RWPE1 (cell line): Measurements from ENCODE around the gene PRKCZ.

Experiments used
- CTCF ChIA-PET: fragments of 350-600 bp; sonication (Branson Sonifier 250); formaldehyde crosslinking; extraction: SDS; loops from one replicate; lab custom pipeline; 2021; lab: Yijun Ruan, JAX
- POLR2A ChIA-PET: fragments of 400-600 bp; formaldehyde crosslinking; extraction: SDS; loops from one replicate; lab custom pipeline; 2020; ENCODE audit warnings: antibody characterized with exemption; ENCODE audit not compliant: low non-redundant PET; lab: Yijun Ruan, JAX
- DNase-seq: peaks from one replicate; pipeline ENCODE4 v3.0.0; 2012; ENCODE audit warnings: low spot score
- H3K27ac ChIP-seq: fragments of 450-650 bp; 2 replicates; pipeline ENCODE4 v1.5.1; 2017
- CTCF ChIP-seq: fragments of 450-650 bp; conservative IDR thresholded peaks from 2 replicates; pipeline ENCODE4 v1.5.1; 2017; ENCODE audit warnings: low read depth, mild to moderate bottlenecking

The PRKCZ gene

GRCh38 chr1:2059290-2059953 lies 9.2 kb downstream of the PRKCZ start:
- CTCF ChIA-PET: no interaction called here
- POLR2A ChIA-PET: no interaction called here
- DNase-seq: no peak
- no peak overlapping the region for H3K27ac ChIP-seq
- TF ChIP-seq CTCF: no peak

GRCh38 chr1:2060072-2060471 lies 9.9 kb downstream of the PRKCZ start:
- ChIA-PET CTCF (no interaction called here), POLR2A (no interaction called here)
- TF ChIP-seq CTCF: no peak
- H3K27ac ChIP-seq: no peak overlapping the region
- no peak for DNase-seq

- POLR2A ChIA-PET: no interaction called here
- no peak for TF ChIP-seq CTCF
- CTCF ChIA-PET: no interaction called here
- DNase-seq: no peak
- no peak overlapping the region for H3K27ac ChIP-seq
Measured at GRCh38 chr1:2060535-2060934, 10.3 kb downstream of the PRKCZ start.

GRCh38 chr1:2061065-2061778 lies 11.0 kb downstream of the PRKCZ start:
- POLR2A ChIA-PET: no interaction called here

GRCh38 chr1:2065699-2066098 lies 15.5 kb downstream of the PRKCZ start:
- no peak overlapping the region for H3K27ac ChIP-seq
- ChIA-PET CTCF (no interaction called here), POLR2A (no interaction called here)
- TF ChIP-seq CTCF: no peak
- DNase-seq: no peak

More at GRCh38 chr1:2061065-2061778, 11.0 kb downstream of the PRKCZ start:
- CTCF ChIA-PET: no interaction called here
- TF ChIP-seq CTCF: no peak
- DNase-seq: no peak
- no peak overlapping the region for H3K27ac ChIP-seq

GRCh38 chr1:2067393-2067792 lies 17.2 kb downstream of the PRKCZ start:
- no peak for DNase-seq
- TF ChIP-seq CTCF: no peak
- ChIA-PET POLR2A (no interaction called here), CTCF (no interaction called here)
- no peak overlapping the region for H3K27ac ChIP-seq
